ENCODE results near the gene SRSF10.

- no peak for TF ChIP-seq GATA2 (IDR thresholded peaks at IDR 0.05; ENCODE audit: low read depth, low read length)
- TF ChIP-seq GATA3 (IDR thresholded peaks at IDR 0.05; ENCODE audit: low read depth, low read length), result no peak
Observed at GRCh38 chr1:23915466-23915865, 64.7 kb downstream of the SRSF10 start.

All from SH-SY5Y (cell line).